Activated CD4-positive, CD25-positive, alpha-beta regulatory T cell (primary cell): Measurements from ENCODE around the gene DAZAP2.

Experiments
- DNase-seq, 4 experiments: peaks; one replicate each; lab custom pipeline; 2025; lab: John Stamatoyannopoulos, UW

DAZAP2 gene

GRCh38 chr12:51238510-51239334 lies at the start of gene DAZAP2:
Gene DAZAP2 (plus strand): TSS chr12:51238826. CDS start chr12:51238908, 82 bp downstream.
- peak; percentile 79 to 94 (median 90) for DNase-seq

- DNase-seq, result no peak
Observed at GRCh38 chr12:51189790-51190355, 48.8 kb upstream of the DAZAP2 start.

GRCh38 chr12:51190820-51191219 lies 47.8 kb upstream of the DAZAP2 start:
- no peak for DNase-seq

GRCh38 chr12:51191516-51192283 lies 46.9 kb upstream of the DAZAP2 start:
- DNase-seq, result no peak

GRCh38 chr12:51192284-51192671 lies 46.3 kb upstream of the DAZAP2 start:
- DNase-seq, result no peak

- DNase-seq, result no peak
Observed at GRCh38 chr12:51195841-51196240, 42.8 kb upstream of the DAZAP2 start.

- DNase-seq, result no peak
Observed at GRCh38 chr12:51196547-51196946, 42.1 kb upstream of the DAZAP2 start.

- DNase-seq, result no peak
Observed at GRCh38 chr12:51197736-51198567, 40.7 kb upstream of the DAZAP2 start.

GRCh38 chr12:51198568-51199365 lies 39.9 kb upstream of the DAZAP2 start:
- DNase-seq, result no peak

- no peak for DNase-seq
Observed at GRCh38 chr12:51199366-51199945, 39.2 kb upstream of the DAZAP2 start.

- DNase-seq, result no peak
Observed at GRCh38 chr12:51200156-51200555, 38.5 kb upstream of the DAZAP2 start.

GRCh38 chr12:51200806-51201205 lies 37.8 kb upstream of the DAZAP2 start:
- DNase-seq, result no peak

GRCh38 chr12:51202718-51203117 lies 35.9 kb upstream of the DAZAP2 start:
- DNase-seq, result no peak

- DNase-seq, result no peak
Observed at GRCh38 chr12:51205350-51205749, 33.3 kb upstream of the DAZAP2 start.

- DNase-seq, result no peak
Observed at GRCh38 chr12:51208016-51208660, 30.5 kb upstream of the DAZAP2 start.

- DNase-seq, result no peak
Observed at GRCh38 chr12:51209259-51209658, 29.4 kb upstream of the DAZAP2 start.

GRCh38 chr12:51210690-51211395 lies 27.8 kb upstream of the DAZAP2 start:
- DNase-seq, result no peak

- no peak for DNase-seq
Observed at GRCh38 chr12:51214895-51215294, 23.7 kb upstream of the DAZAP2 start.

- DNase-seq, result no peak
Observed at GRCh38 chr12:51216642-51217041, 22.0 kb upstream of the DAZAP2 start.
